IMR-90 (cell line): ENCODE data around the gene PITX1.

Source experiments
- BHLHE40 ChIP-seq: fragments of 150-350 bp; IDR thresholded peaks from 2 replicates; pipeline ENCODE4 v1.6.1; 2016; ENCODE audit warnings: mild to moderate bottlenecking, low read depth, low read length
- CEBPB ChIP-seq: IDR thresholded peaks from 2 replicates; pipeline ENCODE4 v1.6.1; 2012; ENCODE audit warnings: low read depth, low read length, improper control_type of control experiment
- FOS ChIP-seq: fragments of 150-350 bp; IDR thresholded peaks from 2 replicates; pipeline ENCODE4 v1.6.1; 2016; ENCODE audit warnings: low read depth, low read length
- MAFK ChIP-seq: IDR thresholded peaks from 2 replicates; pipeline ENCODE4 v1.6.1; 2012; ENCODE audit warnings: low read depth, low read length, improper control_type of control experiment
- MAZ ChIP-seq: IDR thresholded peaks from 2 replicates; pipeline ENCODE4 v1.6.1; 2012; ENCODE audit warnings: low read depth, mild to moderate bottlenecking, low read length, improper control_type of control experiment, moderate library complexity, borderline replicate concordance
- MXI1 ChIP-seq: IDR thresholded peaks from 2 replicates; pipeline ENCODE4 v1.6.1; 2012; ENCODE audit warnings: low read depth, mild to moderate bottlenecking, low read length, moderate library complexity, borderline replicate concordance
- POLR2A ChIP-seq: IDR thresholded peaks from 2 replicates; pipeline ENCODE4 v1.6.1; 2012; ENCODE audit warnings: mild to moderate bottlenecking, low read depth, low read length
- RAD21 ChIP-seq: IDR thresholded peaks from 2 replicates; pipeline ENCODE4 v1.6.1; 2012; ENCODE audit warnings: low read length, improper control_type of control experiment
- RCOR1 ChIP-seq: IDR thresholded peaks from 2 replicates; pipeline ENCODE4 v1.6.1; 2012; ENCODE audit warnings: mild to moderate bottlenecking, low read length, improper control_type of control experiment; ENCODE audit not compliant: insufficient replicate concordance
- RFX5 ChIP-seq: IDR thresholded peaks from 2 replicates; pipeline ENCODE4 v1.8.0; 2012; ENCODE audit warnings: low read depth, mild to moderate bottlenecking, low read length, moderate library complexity
- SMC3 ChIP-seq: fragments of 150-350 bp; IDR thresholded peaks from 2 replicates; pipeline ENCODE4 v1.6.1; 2016; ENCODE audit warnings: low read depth, mild to moderate bottlenecking, antibody characterized with exemption, low read length, moderate library complexity
- USF2 ChIP-seq: fragments of 150-350 bp; IDR thresholded peaks from 2 replicates; pipeline ENCODE4 v1.6.1; 2017; ENCODE audit warnings: mild to moderate bottlenecking, antibody characterized with exemption, low read length, low read depth
- TF ChIP-seq, protein P1 (sequence below): conservative IDR thresholded peaks from 2 replicates; pipeline ENCODE4 v1.5.1; 2012; ENCODE audit warnings: mild to moderate bottlenecking, low read depth, low read length, improper control_type of control experiment
- TF ChIP-seq, protein P2 (sequence below): fragments of 150-350 bp; IDR thresholded peaks from 2 replicates; pipeline ENCODE4 v1.6.1; 2016; ENCODE audit warnings: low read depth, mild to moderate bottlenecking, low read length, moderate library complexity, borderline replicate concordance

DNA sequence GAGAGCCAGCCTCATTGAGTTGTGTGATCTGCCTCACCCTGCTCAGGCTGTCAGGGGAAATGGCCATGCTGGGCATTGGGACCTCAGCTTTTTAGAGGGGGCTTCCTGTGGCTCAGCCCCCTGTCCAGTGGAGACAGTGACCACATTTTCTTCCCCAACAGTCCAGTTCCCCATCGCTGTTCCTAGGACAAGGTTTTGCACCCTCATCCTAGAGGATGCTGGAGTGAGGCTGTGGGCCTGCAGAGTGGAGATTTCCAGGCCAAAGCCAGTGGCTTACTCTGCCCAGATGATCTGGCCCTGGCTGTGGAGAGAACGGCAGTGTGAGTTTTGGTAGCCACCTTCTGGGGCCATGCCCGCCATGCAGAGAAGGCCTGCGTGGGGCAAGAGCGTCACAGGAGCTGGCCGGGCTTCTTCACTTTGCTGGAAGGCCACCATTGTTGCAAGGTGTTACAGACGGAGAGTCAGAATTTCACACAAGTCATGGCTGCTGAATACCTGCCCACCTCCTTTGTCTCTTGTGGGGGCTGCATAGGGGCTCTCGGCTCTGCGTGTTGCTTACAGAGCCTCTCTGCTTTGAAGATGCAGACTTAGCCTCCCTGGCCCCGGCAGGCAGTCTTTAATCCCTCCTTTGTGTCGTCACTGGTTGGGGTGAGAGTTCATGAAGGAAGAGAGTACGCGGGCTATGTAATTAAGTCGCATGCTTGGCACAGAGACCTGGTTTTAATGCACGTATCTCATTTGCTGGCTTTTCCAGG lies 35.2 kb upstream of the PITX1 start:
- TF ChIP-seq CEBPB (no peak), POLR2A (no peak), RAD21 (no peak), MAZ (no peak), USF2 (no peak), MXI1 (no peak), BHLHE40 (no peak), RCOR1 (no peak), FOS (no peak), SMC3 (no peak), RFX5 (no peak), MAFK (no peak)
- TF ChIP-seq, protein P1, sequence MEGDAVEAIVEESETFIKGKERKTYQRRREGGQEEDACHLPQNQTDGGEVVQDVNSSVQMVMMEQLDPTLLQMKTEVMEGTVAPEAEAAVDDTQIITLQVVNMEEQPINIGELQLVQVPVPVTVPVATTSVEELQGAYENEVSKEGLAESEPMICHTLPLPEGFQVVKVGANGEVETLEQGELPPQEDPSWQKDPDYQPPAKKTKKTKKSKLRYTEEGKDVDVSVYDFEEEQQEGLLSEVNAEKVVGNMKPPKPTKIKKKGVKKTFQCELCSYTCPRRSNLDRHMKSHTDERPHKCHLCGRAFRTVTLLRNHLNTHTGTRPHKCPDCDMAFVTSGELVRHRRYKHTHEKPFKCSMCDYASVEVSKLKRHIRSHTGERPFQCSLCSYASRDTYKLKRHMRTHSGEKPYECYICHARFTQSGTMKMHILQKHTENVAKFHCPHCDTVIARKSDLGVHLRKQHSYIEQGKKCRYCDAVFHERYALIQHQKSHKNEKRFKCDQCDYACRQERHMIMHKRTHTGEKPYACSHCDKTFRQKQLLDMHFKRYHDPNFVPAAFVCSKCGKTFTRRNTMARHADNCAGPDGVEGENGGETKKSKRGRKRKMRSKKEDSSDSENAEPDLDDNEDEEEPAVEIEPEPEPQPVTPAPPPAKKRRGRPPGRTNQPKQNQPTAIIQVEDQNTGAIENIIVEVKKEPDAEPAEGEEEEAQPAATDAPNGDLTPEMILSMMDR: no peak
- TF ChIP-seq, protein P2, sequence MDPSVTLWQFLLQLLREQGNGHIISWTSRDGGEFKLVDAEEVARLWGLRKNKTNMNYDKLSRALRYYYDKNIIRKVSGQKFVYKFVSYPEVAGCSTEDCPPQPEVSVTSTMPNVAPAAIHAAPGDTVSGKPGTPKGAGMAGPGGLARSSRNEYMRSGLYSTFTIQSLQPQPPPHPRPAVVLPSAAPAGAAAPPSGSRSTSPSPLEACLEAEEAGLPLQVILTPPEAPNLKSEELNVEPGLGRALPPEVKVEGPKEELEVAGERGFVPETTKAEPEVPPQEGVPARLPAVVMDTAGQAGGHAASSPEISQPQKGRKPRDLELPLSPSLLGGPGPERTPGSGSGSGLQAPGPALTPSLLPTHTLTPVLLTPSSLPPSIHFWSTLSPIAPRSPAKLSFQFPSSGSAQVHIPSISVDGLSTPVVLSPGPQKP: no peak
